IMR-90 (cell line): ENCODE measurements around the gene RGP1. TPM values are rescaled to one million over a fixed set of nuclear protein-coding genes. Genes with fewer than 3 reads are reported as not detected.
A peak's percentile ranks its signal among the peaks of the same experiment; 100 is the strongest.

Experiments
- ATAC-seq: fragments of 200-7000 bp; cut with Tn5 transposase; 2 replicates; pipeline ENCODE4 v1.9.1; 2020; ENCODE audit warnings: low read depth, mild to moderate bottlenecking, moderate library complexity
- BruUV-seq: library from RNA; stranded (reverse); fragments of 400-500 nt; replicated peaks from 2 replicates; lab custom pipeline; 2021; lab: Mats Ljungman, UMichigan
- CTCF ChIA-PET: fragments of 300-600 bp; formaldehyde crosslinking; extraction: SDS; loops from one replicate; lab custom pipeline; 2021; ENCODE audit warnings: antibody characterized with exemption; lab: Yijun Ruan, JAX
- POLR2A ChIA-PET: fragments of 300-600 bp; sonication (Branson Sonifier 250); formaldehyde crosslinking; loops from one replicate; lab custom pipeline; 2022; ENCODE audit warnings: antibody characterized with exemption; ENCODE audit not compliant: unreplicated experiment; lab: Charles Lee
- DNase-seq: peaks from one replicate; pipeline ENCODE4 v3.0.0; 2013
- H2AFZ ChIP-seq: replicated peaks from 2 replicates; pipeline ENCODE3; 2013; ENCODE audit warnings: low read length, mild to moderate bottlenecking; ENCODE audit not compliant: poor library complexity
- H2AK5ac ChIP-seq: 2 replicates; pipeline ENCODE4 v1.6.1; 2013; ENCODE audit warnings: low read depth, low read length, inconsistent platforms
- H2AK9ac ChIP-seq: replicated peaks from 2 replicates; pipeline ENCODE3; 2013; ENCODE audit warnings: mild to moderate bottlenecking, low read depth, low read length, moderate library complexity; ENCODE audit not compliant: poor library complexity
- H2BK120ac ChIP-seq: 2 replicates; pipeline ENCODE4 v1.6.1; 2013; ENCODE audit warnings: low read depth, low read length, inconsistent platforms
- H2BK15ac ChIP-seq: 3 replicates; pipeline ENCODE4 v1.6.1; 2013; ENCODE audit warnings: low read depth, low read length, inconsistent platforms
- H2BK20ac ChIP-seq: 2 replicates; pipeline ENCODE4 v1.6.1; 2013; ENCODE audit warnings: low read depth, mild to moderate bottlenecking, inconsistent platforms, low read length, moderate library complexity
- H2BK5ac ChIP-seq: 2 replicates; pipeline ENCODE4 v1.6.1; 2013; ENCODE audit warnings: mild to moderate bottlenecking, low read depth, low read length, inconsistent platforms; ENCODE audit not compliant: poor library complexity, severe bottlenecking
- H3K14ac ChIP-seq: replicated peaks from 2 replicates; pipeline ENCODE4 v1.6.1; 2013; ENCODE audit warnings: low read depth, low read length, inconsistent platforms
- H3K18ac ChIP-seq: 2 replicates; pipeline ENCODE4 v1.6.1; 2013; ENCODE audit warnings: low read depth, low read length, control low read depth
- H3K23ac ChIP-seq: 2 replicates; pipeline ENCODE4 v1.6.1; 2013; ENCODE audit warnings: low read depth, low read length, inconsistent platforms
- H3K27ac ChIP-seq: 2 replicates; pipeline ENCODE4 v1.5.1; 2013; ENCODE audit warnings: mild to moderate bottlenecking, control low read depth, low read length; ENCODE audit not compliant: insufficient read depth
- H3K27me3 ChIP-seq: 2 replicates; pipeline ENCODE4 v1.6.1; 2013; ENCODE audit warnings: low read length; ENCODE audit not compliant: control insufficient read depth, insufficient read depth
- H3K36me3 ChIP-seq: 2 replicates; pipeline ENCODE4 v1.6.1; 2013; ENCODE audit warnings: low read length, mixed read lengths; ENCODE audit not compliant: control insufficient read depth, insufficient read depth
- H3K4ac ChIP-seq: 2 replicates; pipeline ENCODE4 v1.6.1; 2013; ENCODE audit warnings: low read depth, low read length, inconsistent platforms
- H3K4me1 ChIP-seq: 2 replicates; pipeline ENCODE4 v1.6.1; 2013; ENCODE audit warnings: low read length, mixed read lengths; ENCODE audit not compliant: control insufficient read depth, insufficient read depth
- H3K4me2 ChIP-seq: 2 replicates; pipeline ENCODE4 v1.6.1; 2013; ENCODE audit warnings: low read depth, mild to moderate bottlenecking, control low read depth, low read length, moderate library complexity
- H3K4me3 ChIP-seq: 2 replicates; pipeline ENCODE4 v1.5.1; 2013; ENCODE audit warnings: low read depth, mild to moderate bottlenecking, control low read depth, low read length, moderate library complexity; ENCODE audit not compliant: insufficient read depth
- H3K56ac ChIP-seq: 2 replicates; pipeline ENCODE4 v1.6.1; 2013; ENCODE audit warnings: low read length, inconsistent platforms; ENCODE audit not compliant: insufficient read depth; ENCODE audit errors: extremely low read depth
- H3K79me1 ChIP-seq, 2 experiments: 2 replicates each; pipeline ENCODE4 v1.6.1; 2013; ENCODE audit warnings: low read length in 2 of 2, inconsistent platforms in 1 of 2, low read depth in 1 of 2
- H3K9ac ChIP-seq: 2 replicates; pipeline ENCODE4 v1.6.1; 2013; ENCODE audit warnings: low read depth, low read length, control low read depth
- H3K9me1 ChIP-seq: 2 replicates; pipeline ENCODE4 v1.6.1; 2013; ENCODE audit warnings: low read length, inconsistent platforms; ENCODE audit not compliant: insufficient read depth
- H3K9me3 ChIP-seq: 2 replicates; pipeline ENCODE4 v1.6.1; 2013; ENCODE audit warnings: low read length; ENCODE audit not compliant: control insufficient read depth, insufficient read depth
- H4K20me1 ChIP-seq: 2 replicates; pipeline ENCODE4 v1.6.1; 2013; ENCODE audit warnings: low read length, inconsistent platforms; ENCODE audit not compliant: insufficient read depth
- H4K5ac ChIP-seq: 2 replicates; pipeline ENCODE4 v1.6.1; 2013; ENCODE audit warnings: mild to moderate bottlenecking, low read depth, low read length, control low read depth
- H4K8ac ChIP-seq, 2 experiments: 2 replicates each; pipeline ENCODE4 v1.6.1; 2013; ENCODE audit warnings: low read depth in 2 of 2, low read length in 2 of 2, control low read depth in 1 of 2, inconsistent platforms in 1 of 2
- H4K91ac ChIP-seq: 2 replicates; pipeline ENCODE4 v1.6.1; 2013; ENCODE audit warnings: low read depth, low read length, inconsistent platforms; ENCODE audit not compliant: insufficient read depth
- BHLHE40 ChIP-seq: fragments of 150-350 bp; IDR thresholded peaks from 2 replicates; pipeline ENCODE4 v1.6.1; 2016; ENCODE audit warnings: mild to moderate bottlenecking, low read depth, low read length
- CEBPB ChIP-seq: IDR thresholded peaks from 2 replicates; pipeline ENCODE4 v1.6.1; 2012; ENCODE audit warnings: low read depth, low read length, improper control_type of control experiment
- CTCF ChIP-seq: conservative IDR thresholded peaks from 2 replicates; pipeline ENCODE4 v1.5.1; 2012; ENCODE audit warnings: mild to moderate bottlenecking, low read depth, low read length, improper control_type of control experiment
- ELK1 ChIP-seq: fragments of 150-350 bp; IDR thresholded peaks from 2 replicates; pipeline ENCODE4 v1.6.1; 2016; ENCODE audit warnings: low read depth, mild to moderate bottlenecking, low read length, moderate library complexity, borderline replicate concordance
- FOS ChIP-seq: fragments of 150-350 bp; IDR thresholded peaks from 2 replicates; pipeline ENCODE4 v1.6.1; 2016; ENCODE audit warnings: low read depth, low read length
- MAFK ChIP-seq: IDR thresholded peaks from 2 replicates; pipeline ENCODE4 v1.6.1; 2012; ENCODE audit warnings: low read depth, low read length, improper control_type of control experiment
- MAZ ChIP-seq: IDR thresholded peaks from 2 replicates; pipeline ENCODE4 v1.6.1; 2012; ENCODE audit warnings: low read depth, mild to moderate bottlenecking, low read length, improper control_type of control experiment, moderate library complexity, borderline replicate concordance
- MXI1 ChIP-seq: IDR thresholded peaks from 2 replicates; pipeline ENCODE4 v1.6.1; 2012; ENCODE audit warnings: low read depth, mild to moderate bottlenecking, low read length, moderate library complexity, borderline replicate concordance
- NFE2L2 ChIP-seq: fragments of 150-350 bp; IDR thresholded peaks from 2 replicates; pipeline ENCODE4 v1.6.1; 2016; ENCODE audit warnings: low read depth, mild to moderate bottlenecking, low read length
- POLR2A ChIP-seq: IDR thresholded peaks from 2 replicates; pipeline ENCODE4 v1.6.1; 2012; ENCODE audit warnings: mild to moderate bottlenecking, low read depth, low read length
- RAD21 ChIP-seq: IDR thresholded peaks from 2 replicates; pipeline ENCODE4 v1.6.1; 2012; ENCODE audit warnings: low read length, improper control_type of control experiment
- RCOR1 ChIP-seq: IDR thresholded peaks from 2 replicates; pipeline ENCODE4 v1.6.1; 2012; ENCODE audit warnings: mild to moderate bottlenecking, low read length, improper control_type of control experiment; ENCODE audit not compliant: insufficient replicate concordance
- RFX5 ChIP-seq: IDR thresholded peaks from 2 replicates; pipeline ENCODE4 v1.8.0; 2012; ENCODE audit warnings: low read depth, mild to moderate bottlenecking, low read length, moderate library complexity
- SMC3 ChIP-seq: fragments of 150-350 bp; IDR thresholded peaks from 2 replicates; pipeline ENCODE4 v1.6.1; 2016; ENCODE audit warnings: low read depth, mild to moderate bottlenecking, antibody characterized with exemption, low read length, moderate library complexity
- USF2 ChIP-seq: fragments of 150-350 bp; IDR thresholded peaks from 2 replicates; pipeline ENCODE4 v1.6.1; 2017; ENCODE audit warnings: mild to moderate bottlenecking, antibody characterized with exemption, low read length, low read depth
- WGBS, 2 experiments: methylation state at CpG; one replicate each; pipeline versions ENCODE4 v1.1.5 to v1.1.7; 2013; ENCODE audit warnings: missing lambda C conversion rate in 2 of 2; ENCODE audit not compliant: insufficient read length in 1 of 2; ENCODE audit errors: extremely low coverage in 2 of 2; 5-methylcytosine and 5-hydroxymethylcytosine counted together
- dilution Hi-C: fragments of 300-500 bp; cut with HindIII; formaldehyde crosslinking; loops from one replicate; pipeline ENCODE4 v1.14.3; 2018; ENCODE audit warnings: low sequenced_read_pairs; ENCODE audit not compliant: unreplicated experiment
- in situ Hi-C: fragments of 300-500 bp; cut with MboI; formaldehyde crosslinking; loops from 3 replicates; pipeline ENCODE4 v1.14.3; 2019; ENCODE audit warnings: low sequenced_read_pairs, inconsistent platforms, mixed read lengths
- intact Hi-C: fragments of 100-400 bp; cut with micrococcal nuclease; formaldehyde crosslinking; loops from 2 replicates; pipeline ENCODE4 v1.10.0; 2022
- polyA plus RNA-seq, 3 experiments: library from polyadenylated mRNA; depleted of rRNA; stranded (reverse); fragments of >200 nt; gene quantifications; 2 replicates each; pipeline ENCODE4 v1.2.3, GENCODE V29; 2012; ENCODE audit warnings: low replicate concordance in 1 of 3
- total RNA-seq: library from RNA; depleted of rRNA; stranded (reverse); fragments of >200 nt; gene quantifications from 2 replicates; pipeline ENCODE4 v1.2.3, GENCODE V29; 2012

Gene RGP1
- total and polyA plus RNA-seq, 2 of the 4 experiments (the other 2 are of a cell fraction): 10.2 to 14.3 TPM

- no peak overlapping the region for H2BK15ac ChIP-seq
- peak overlapping the region; percentile 35 for H2BK5ac ChIP-seq
- peak overlapping the region; percentile 14 to 100; a peak in 2 of 4 replicates for H4K8ac ChIP-seq
- peak overlapping the region; percentile 99 for H2AFZ ChIP-seq
- BruUV-seq: TSS peak; percentile 76
- H3K27ac ChIP-seq: peak overlapping the region; percentile 46
- H3K36me3 ChIP-seq: peaks cover 36% of the 10 kb centered on the region
- H3K9me1 ChIP-seq: peaks cover 21% of the 10 kb centered on the region
- peak overlapping the region; percentile 87 for H3K23ac ChIP-seq
- H3K4me3 ChIP-seq: peak overlapping the region; percentile 98
- H3K14ac ChIP-seq: peak overlapping the region; percentile 48
- no peaks in the 10 kb centered on the region for H3K27me3 ChIP-seq
- peak; percentile 6 for ATAC-seq
- 4% methylated on average over 13 of the region's 24 CpGs; no CpG with 5 or more reads in 1 of the 2 experiments for WGBS, 2 experiments
- peak overlapping the region; percentile 73 for H3K56ac ChIP-seq
- H4K5ac ChIP-seq: peak overlapping the region; percentile 5; the same call in 1 of the 2 replicates
- H3K4me2 ChIP-seq: peak overlapping the region; percentile 92
- peaks cover 14% of the 10 kb centered on the region for H3K4me1 ChIP-seq
- peak overlapping the region; percentile 14 for H2AK5ac ChIP-seq
- 0 out of 2 replicates have a peak overlapping the region, but pooled peaks have one; percentile 27 for H4K91ac ChIP-seq
- H3K9ac ChIP-seq: peak overlapping the region; percentile 83
- H3K18ac ChIP-seq: no peak overlapping the region
- H3K4ac ChIP-seq: peak overlapping the region; percentile 63
- peaks cover 56 to 70% of the 10 kb centered on the region in 2 experiments for H3K79me1 ChIP-seq
- H2BK120ac ChIP-seq: no peak overlapping the region
- DNase-seq: no peak
- H2BK20ac ChIP-seq: no peak overlapping the region
- H2AK9ac ChIP-seq: peak overlapping the region; percentile 86
- dilution Hi-C loops: no loop called here
- H4K20me1 ChIP-seq: peaks cover 31% of the 10 kb centered on the region
- intact Hi-C loops: no loop called here
- in situ Hi-C loops: no loop called here
- POLR2A ChIA-PET: interaction anchor here (0.6 to 0.8 kb wide), 2 partner anchors 87 to 137 kb away, joined by 3 to 4 read pairs; no protein-coding TSS in a partner anchor
- no peaks in the 10 kb centered on the region for H3K9me3 ChIP-seq
- CTCF ChIA-PET: interaction anchor here (1.0 to 2.7 kb wide), 2 partner anchors 12 to 14 kb away, joined by 4 to 7 read pairs; no protein-coding TSS in a partner anchor
- TF ChIP-seq POLR2A (no peak), MAFK (no peak), RFX5 (no peak), RAD21 (no peak), FOS (no peak), BHLHE40 (no peak), MAZ (no peak), MXI1 (no peak), USF2 (no peak), NFE2L2 (no peak), RCOR1 (no peak), SMC3 (no peak), CTCF (no peak), ELK1 (no peak), CEBPB (no peak)
Measured at GRCh38 chr9:35748242-35748857, 737 bp upstream of the RGP1 start.
